ENCODE measurements around the gene PIAS1. TPM values are rescaled to one million over a fixed set of nuclear protein-coding genes. Genes with fewer than 3 reads are reported as not detected.

Gene PIAS1
- total RNA-seq, 1 donor from 2014 or later: 17.1 TPM

GRCh38 chr15:68073576-68074288 lies 19.6 kb downstream of the PIAS1 start:
- no peaks in the 10 kb centered on the region for H3K36me3 ChIP-seq
- peaks cover 4 to 22% of the 10 kb centered on the region in 2 donors for H3K4me1 ChIP-seq

GRCh38 chr15:68075764-68076385 lies 21.8 kb downstream of the PIAS1 start:
- H3K27me3 ChIP-seq: no peaks in the 10 kb centered on the region
- H3K4me1 ChIP-seq: peaks cover 4 to 17% of the 10 kb centered on the region in 2 donors
- H3K9me3 ChIP-seq: no peaks in the 10 kb centered on the region
- TF ChIP-seq CTCF (IDR thresholded peaks at IDR 0.05): no peak
- intact Hi-C loops (cut with DNase I): no loop called here
- DNase-seq (ENCODE audit: low spot score in 2 of 2): no peak
- H3K36me3 ChIP-seq: no peaks in the 10 kb centered on the region
- no peak overlapping the region for H3K27ac ChIP-seq
- H3K4me3 ChIP-seq: no peak overlapping the region

More at GRCh38 chr15:68073576-68074288, 19.6 kb downstream of the PIAS1 start:
- Histone ChIP-seq H3K27me3 (no peaks in the 10 kb centered on the region), H3K27ac (no peak overlapping the region), H3K4me3 (no peak overlapping the region), H3K9me3 (no peaks in the 10 kb centered on the region)
- no peak for TF ChIP-seq CTCF (IDR thresholded peaks at IDR 0.05)
- intact Hi-C loops (cut with DNase I): no loop called here
- no peak for DNase-seq (ENCODE audit: low spot score in 2 of 2)

- Histone ChIP-seq H3K9me3 (no peaks in the 10 kb centered on the region), H3K4me1 (peaks cover 4 to 37% of the 10 kb centered on the region in 2 donors), H3K36me3 (no peaks in the 10 kb centered on the region), H3K27me3 (no peaks in the 10 kb centered on the region), H3K27ac (no peak overlapping the region), H3K4me3 (no peak overlapping the region)
- DNase-seq (ENCODE audit: low spot score in 2 of 2): no peak
- intact Hi-C loops (cut with DNase I): no loop called here
- TF ChIP-seq CTCF (IDR thresholded peaks at IDR 0.05): no peak
Measured at GRCh38 chr15:68078365-68078764, 24.2 kb downstream of the PIAS1 start.

GRCh38 chr15:68080334-68080733 lies 26.2 kb downstream of the PIAS1 start:
- Histone ChIP-seq H3K4me1 (peaks cover 4 to 45% of the 10 kb centered on the region in 2 donors), H3K9me3 (no peaks in the 10 kb centered on the region), H3K4me3 (no peak overlapping the region), H3K27me3 (no peaks in the 10 kb centered on the region), H3K36me3 (no peaks in the 10 kb centered on the region), H3K27ac (no peak overlapping the region)
- DNase-seq (ENCODE audit: low spot score in 2 of 2): no peak
- intact Hi-C loops (cut with DNase I): no loop called here
- no peak for TF ChIP-seq CTCF (IDR thresholded peaks at IDR 0.05)

GRCh38 chr15:68080783-68081182 lies 26.7 kb downstream of the PIAS1 start:
- Histone ChIP-seq H3K4me3 (no peak overlapping the region), H3K9me3 (no peaks in the 10 kb centered on the region), H3K27ac (no peak overlapping the region), H3K27me3 (no peaks in the 10 kb centered on the region), H3K36me3 (no peaks in the 10 kb centered on the region), H3K4me1 (peaks cover 4 to 45% of the 10 kb centered on the region in 2 donors)
- intact Hi-C loops (cut with DNase I): no loop called here
- DNase-seq (ENCODE audit: low spot score in 2 of 2): no peak
- no peak for TF ChIP-seq CTCF (IDR thresholded peaks at IDR 0.05)
